Suprapubic skin (tissue), 3 donors: Measurements from ENCODE around the gene IFNL1.

Experiments used
- POLR2A ChIP-seq, 2 donors: fragments of 450-650 bp; IDR thresholded peaks; one replicate each; pipeline ENCODE4 v1.6.1; 2017; ENCODE audit warnings: antibody characterized with exemption in 2 of 2, mild to moderate bottlenecking in 2 of 2, moderate library complexity in 2 of 2
- TF ChIP-seq, protein P1 (sequence below), 2 donors: fragments of 200-600 bp in 1 of 2; fragments of 450-650 bp in 1 of 2; sonication (generic) in 1 of 2; IDR thresholded peaks; one replicate each; pipeline ENCODE4 v1.5.1; 2016 to 2019; ENCODE audit warnings: antibody characterized with exemption in 2 of 2, mild to moderate bottlenecking in 1 of 2, moderate library complexity in 1 of 2

DNA sequence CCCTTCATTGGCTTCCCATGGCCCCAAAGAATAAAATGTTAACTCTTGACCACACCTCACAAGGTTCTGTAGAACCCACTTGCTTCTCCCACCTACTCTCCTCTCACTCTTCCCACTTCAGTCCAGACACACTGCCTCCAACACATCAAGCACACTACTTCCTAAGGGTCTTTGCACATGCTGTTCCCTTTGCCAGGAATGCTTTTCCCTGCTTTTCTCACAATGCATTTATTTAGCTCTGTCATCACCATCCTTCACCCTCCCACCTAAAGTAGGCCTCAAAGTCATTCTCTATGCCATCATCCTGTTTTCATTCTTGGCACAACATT lies 7.9 kb downstream of the IFNL1 start:
- TF ChIP-seq, protein P1, sequence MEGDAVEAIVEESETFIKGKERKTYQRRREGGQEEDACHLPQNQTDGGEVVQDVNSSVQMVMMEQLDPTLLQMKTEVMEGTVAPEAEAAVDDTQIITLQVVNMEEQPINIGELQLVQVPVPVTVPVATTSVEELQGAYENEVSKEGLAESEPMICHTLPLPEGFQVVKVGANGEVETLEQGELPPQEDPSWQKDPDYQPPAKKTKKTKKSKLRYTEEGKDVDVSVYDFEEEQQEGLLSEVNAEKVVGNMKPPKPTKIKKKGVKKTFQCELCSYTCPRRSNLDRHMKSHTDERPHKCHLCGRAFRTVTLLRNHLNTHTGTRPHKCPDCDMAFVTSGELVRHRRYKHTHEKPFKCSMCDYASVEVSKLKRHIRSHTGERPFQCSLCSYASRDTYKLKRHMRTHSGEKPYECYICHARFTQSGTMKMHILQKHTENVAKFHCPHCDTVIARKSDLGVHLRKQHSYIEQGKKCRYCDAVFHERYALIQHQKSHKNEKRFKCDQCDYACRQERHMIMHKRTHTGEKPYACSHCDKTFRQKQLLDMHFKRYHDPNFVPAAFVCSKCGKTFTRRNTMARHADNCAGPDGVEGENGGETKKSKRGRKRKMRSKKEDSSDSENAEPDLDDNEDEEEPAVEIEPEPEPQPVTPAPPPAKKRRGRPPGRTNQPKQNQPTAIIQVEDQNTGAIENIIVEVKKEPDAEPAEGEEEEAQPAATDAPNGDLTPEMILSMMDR (IDR thresholded peaks at IDR 0.05), result no peak
- TF ChIP-seq POLR2A (IDR thresholded peaks at IDR 0.05), result no peak
